CD4-positive, alpha-beta T cell (primary cell): Measurements from ENCODE around the gene COL5A1. TPM values are rescaled to one million over a fixed set of nuclear protein-coding genes. Genes with fewer than 3 reads are reported as not detected.

Source experiments
- ATAC-seq: fragments of 200-7000 bp; cut with Tn5 transposase; one replicate; pipeline ENCODE4 v1.10.0; 2022; ENCODE audit warnings: mild to moderate bottlenecking; ENCODE audit not compliant: poor library complexity
- CTCF ChIA-PET: fragments of 350-600 bp; sonication (Branson Sonifier 250); formaldehyde crosslinking; loops from one replicate; lab custom pipeline; 2021; ENCODE audit warnings: antibody characterized with exemption, inconsistent platforms; lab: Charles Lee
- POLR2A ChIA-PET: fragments of 350-600 bp; sonication (Branson Sonifier 250); formaldehyde crosslinking; loops from one replicate; lab custom pipeline; 2021; ENCODE audit warnings: antibody characterized with exemption, inconsistent platforms; lab: Charles Lee
- DNase-seq, 14 experiments: peaks; one replicate each; pipeline ENCODE4 v3.0.0-alpha.2; 2013 to 2020; ENCODE audit warnings: mixed read lengths in 2 of 14
- H3K27ac ChIP-seq, 2 donors: one replicate each; pipeline versions ENCODE4 v1.5.1 to v1.7.0; 2013; ENCODE audit warnings: low read length in 2 of 2, low read depth in 1 of 2, mild to moderate bottlenecking in 1 of 2
- H3K27me3 ChIP-seq, 2 experiments: 1 replicate in 1 of 2; 2 replicates in 1 of 2; pipeline versions ENCODE4 v1.6.1 to v1.7.0; 2013; ENCODE audit warnings: low read length in 2 of 2, control low read depth in 1 of 2, mild to moderate bottlenecking in 1 of 2, moderate library complexity in 1 of 2; ENCODE audit not compliant: insufficient read depth in 2 of 2, control insufficient read depth in 1 of 2
- H3K36me3 ChIP-seq: one replicate; pipeline ENCODE4 v1.6.1; 2013; ENCODE audit warnings: low read length, control low read depth; ENCODE audit not compliant: insufficient read depth
- H3K4me1 ChIP-seq: one replicate; pipeline ENCODE4 v1.6.1; 2013; ENCODE audit warnings: low read length, control low read depth; ENCODE audit not compliant: insufficient read depth
- H3K4me3 ChIP-seq: one replicate; pipeline ENCODE4 v1.5.1; 2013; ENCODE audit warnings: mild to moderate bottlenecking, low read length, moderate library complexity
- H3K9me3 ChIP-seq, 2 experiments: 1 replicate in 1 of 2; 2 replicates in 1 of 2; pipeline versions ENCODE4 v1.6.1 to v1.7.0; 2013; ENCODE audit warnings: low read length in 2 of 2, mild to moderate bottlenecking in 2 of 2, control low read depth in 1 of 2, moderate library complexity in 1 of 2; ENCODE audit not compliant: control insufficient read depth in 1 of 2, insufficient read depth in 1 of 2
- H3K27ac Mint-ChIP-seq: one replicate; pipeline ENCODE4 v1.8.0; 2020; ENCODE audit warnings: mixed read lengths
- H3K27me3 Mint-ChIP-seq: one replicate; pipeline ENCODE4 v1.8.0; 2021; ENCODE audit warnings: mixed read lengths
- H3K36me3 Mint-ChIP-seq: one replicate; pipeline ENCODE4 v1.8.0; 2021; ENCODE audit warnings: low read depth, mixed read lengths
- H3K4me1 Mint-ChIP-seq: one replicate; pipeline ENCODE4 v1.8.0; 2021; ENCODE audit warnings: low read depth, mixed read lengths
- H3K4me3 Mint-ChIP-seq: one replicate; pipeline ENCODE4 v1.8.0; 2020; ENCODE audit warnings: mild to moderate bottlenecking, mixed read lengths
- H3K9me3 Mint-ChIP-seq: one replicate; pipeline ENCODE4 v1.8.0; 2020; ENCODE audit warnings: mixed read lengths
- intact Hi-C, 2 experiments: fragments of 100-400 bp; cut with DNase I in 1 of 2; cut with micrococcal nuclease in 1 of 2; formaldehyde crosslinking; loops; one replicate each; pipeline versions ENCODE4 v1.15.1 to v1.9.0; 2023 to 2025; cut with DNase I, micrococcal nuclease
- total RNA-seq, 174 experiments: library from RNA in 2 of 174; stranded (reverse) in 2 of 174; gene quantifications; one replicate each; pipeline ENCODE4 v1.2.3 and lab custom pipeline; 2021 to 2026
- TF ChIP-seq, protein P1 (sequence below): fragments of 200-600 bp; IDR thresholded peaks from one replicate; pipeline ENCODE4 v1.8.0; 2022; ENCODE audit warnings: antibody characterized with exemption, mild to moderate bottlenecking

The COL5A1 gene
- total RNA-seq, 2 experiments from 2014 or later = 0.41 to 0.50 TPM

GRCh38 chr9:134802216-134802795, 160.7 kb downstream of the COL5A1 start:
- intact Hi-C loops = no loop called here
- CTCF ChIA-PET = no interaction called here
- no peak overlapping the region for H3K27ac Mint-ChIP-seq
- H3K27me3 ChIP-seq = no peaks in the 10 kb centered on the region
- H3K9me3 Mint-ChIP-seq = no peaks in the 10 kb centered on the region
- no peaks in the 10 kb centered on the region for H3K9me3 ChIP-seq
- TF ChIP-seq, protein P1, sequence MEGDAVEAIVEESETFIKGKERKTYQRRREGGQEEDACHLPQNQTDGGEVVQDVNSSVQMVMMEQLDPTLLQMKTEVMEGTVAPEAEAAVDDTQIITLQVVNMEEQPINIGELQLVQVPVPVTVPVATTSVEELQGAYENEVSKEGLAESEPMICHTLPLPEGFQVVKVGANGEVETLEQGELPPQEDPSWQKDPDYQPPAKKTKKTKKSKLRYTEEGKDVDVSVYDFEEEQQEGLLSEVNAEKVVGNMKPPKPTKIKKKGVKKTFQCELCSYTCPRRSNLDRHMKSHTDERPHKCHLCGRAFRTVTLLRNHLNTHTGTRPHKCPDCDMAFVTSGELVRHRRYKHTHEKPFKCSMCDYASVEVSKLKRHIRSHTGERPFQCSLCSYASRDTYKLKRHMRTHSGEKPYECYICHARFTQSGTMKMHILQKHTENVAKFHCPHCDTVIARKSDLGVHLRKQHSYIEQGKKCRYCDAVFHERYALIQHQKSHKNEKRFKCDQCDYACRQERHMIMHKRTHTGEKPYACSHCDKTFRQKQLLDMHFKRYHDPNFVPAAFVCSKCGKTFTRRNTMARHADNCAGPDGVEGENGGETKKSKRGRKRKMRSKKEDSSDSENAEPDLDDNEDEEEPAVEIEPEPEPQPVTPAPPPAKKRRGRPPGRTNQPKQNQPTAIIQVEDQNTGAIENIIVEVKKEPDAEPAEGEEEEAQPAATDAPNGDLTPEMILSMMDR = no peak
- H3K4me1 Mint-ChIP-seq = no peaks in the 10 kb centered on the region
- H3K36me3 ChIP-seq = no peaks in the 10 kb centered on the region
- no peaks in the 10 kb centered on the region for H3K4me1 ChIP-seq
- no peaks in the 10 kb centered on the region for H3K27me3 Mint-ChIP-seq
- ATAC-seq (no peak), DNase-seq (no peak)
- no peak overlapping the region for H3K4me3 Mint-ChIP-seq
- POLR2A ChIA-PET = no interaction called here
- no peaks in the 10 kb centered on the region for H3K36me3 Mint-ChIP-seq
- H3K4me3 ChIP-seq = no peak overlapping the region
- no peak overlapping the region for H3K27ac ChIP-seq

GRCh38 chr9:134804871-134805270, 163.3 kb downstream of the COL5A1 start:
- H3K36me3 Mint-ChIP-seq = no peaks in the 10 kb centered on the region

GRCh38 chr9:134807716-134808446, 166.3 kb downstream of the COL5A1 start:
- no peak overlapping the region for H3K4me3 Mint-ChIP-seq
- no peak overlapping the region for H3K27ac Mint-ChIP-seq
- no peaks in the 10 kb centered on the region for H3K4me1 Mint-ChIP-seq
- ChIA-PET CTCF (no interaction called here), POLR2A (no interaction called here)
- no peaks in the 10 kb centered on the region for H3K4me1 ChIP-seq
- no peaks in the 10 kb centered on the region for H3K9me3 ChIP-seq
- intact Hi-C loops = no loop called here
- TF ChIP-seq, protein P1 = no peak
- no peaks in the 10 kb centered on the region for H3K9me3 Mint-ChIP-seq
- no peaks in the 10 kb centered on the region for H3K36me3 Mint-ChIP-seq
- H3K27me3 Mint-ChIP-seq = no peaks in the 10 kb centered on the region
- no peak overlapping the region for H3K27ac ChIP-seq
- no peaks in the 10 kb centered on the region for H3K36me3 ChIP-seq
- no peak for ATAC-seq
- no peaks in the 10 kb centered on the region for H3K27me3 ChIP-seq
- H3K4me3 ChIP-seq = no peak overlapping the region
- DNase-seq = no peak

More at GRCh38 chr9:134804871-134805270, 163.3 kb downstream of the COL5A1 start:
- Histone ChIP-seq H3K36me3 (no peaks in the 10 kb centered on the region), H3K27ac (no peak overlapping the region), H3K4me1 (no peaks in the 10 kb centered on the region), H3K4me3 (no peak overlapping the region), H3K27me3 (no peaks in the 10 kb centered on the region), H3K9me3 (no peaks in the 10 kb centered on the region)
- H3K9me3 Mint-ChIP-seq = no peaks in the 10 kb centered on the region
- no peak overlapping the region for H3K4me3 Mint-ChIP-seq
- DNase-seq (no peak), ATAC-seq (no peak)
- no peaks in the 10 kb centered on the region for H3K27me3 Mint-ChIP-seq
- POLR2A ChIA-PET = no interaction called here
- H3K27ac Mint-ChIP-seq = no peak overlapping the region
- CTCF ChIA-PET = no interaction called here
- TF ChIP-seq, protein P1 = no peak
- intact Hi-C loops = no loop called here
- no peaks in the 10 kb centered on the region for H3K4me1 Mint-ChIP-seq
